ENCODE results near the gene NNMT. TPM values are rescaled to one million over a fixed set of nuclear protein-coding genes. Genes with fewer than 3 reads are reported as not detected.

The NNMT gene
- polyA plus RNA-seq, 1 donor from 2014 or later = not detected

GRCh38 chr11:114284021-114284420, 12.2 kb upstream of the NNMT start:
- no peaks in the 10 kb centered on the region for H3K79me2 ChIP-seq (replicated peaks; ENCODE audit: insufficient read depth, low read length)
- H3K27ac ChIP-seq (ENCODE audit: low read length) = peak overlapping the region; percentile 66
- no peaks in the 10 kb centered on the region for H4K20me1 ChIP-seq (ENCODE audit: insufficient read depth)
- no peaks in the 10 kb centered on the region for H3K27me3 ChIP-seq (ENCODE audit: insufficient read depth, low read depth, low read length)
- no peaks in the 10 kb centered on the region for H3K36me3 ChIP-seq (ENCODE audit: insufficient read depth, low read length)
- H3F3A ChIP-seq (ENCODE audit: insufficient read depth, low read length, poor library complexity, severe bottlenecking) = no peaks in the 10 kb centered on the region
- H3K9me2 ChIP-seq (ENCODE audit: insufficient read depth, low read length) = no peaks in the 10 kb centered on the region
- no peak overlapping the region for H2AFZ ChIP-seq (ENCODE audit: low read depth, low read length)
- no peak overlapping the region for H3K9ac ChIP-seq (ENCODE audit: low read length)
- no peak overlapping the region for H3K4me2 ChIP-seq (ENCODE audit: low read length)
- TF ChIP-seq POLR2AphosphoS5 (IDR thresholded peaks at IDR 0.05) = no peak
- no peak for TF ChIP-seq TAF1 (IDR thresholded peaks at IDR 0.05; ENCODE audit: low read depth)
- TF ChIP-seq SMC3 (conservative IDR thresholded peaks at IDR 0.05; ENCODE audit: poor library complexity) = no peak
- no peak for TF ChIP-seq MXI1 (conservative IDR thresholded peaks at IDR 0.05; ENCODE audit: poor library complexity, severe bottlenecking)
- TF ChIP-seq REST (IDR thresholded peaks at IDR 0.05; ENCODE audit: borderline replicate concordance) = no peak
- no peak for TF ChIP-seq CTCF (IDR thresholded peaks at IDR 0.05; ENCODE audit: poor library complexity, severe bottlenecking)
- no peak for TF ChIP-seq EP300 (conservative IDR thresholded peaks at IDR 0.05; ENCODE audit: poor library complexity, severe bottlenecking)
- no peak for TF ChIP-seq RAD21 (conservative IDR thresholded peaks at IDR 0.05)
- no peak for TF ChIP-seq EZH2 (IDR thresholded peaks at IDR 0.05; ENCODE audit: borderline replicate concordance, insufficient read depth, low read length, poor library complexity, severe bottlenecking)
- no peaks in the 10 kb centered on the region for H3K9me3 ChIP-seq (ENCODE audit: low read length)
- no peak overlapping the region for H3K4me3 ChIP-seq (ENCODE audit: low read length)

- Histone ChIP-seq H3K79me2 (replicated peaks; ENCODE audit: insufficient read depth, low read length) (no peaks in the 10 kb centered on the region), H3K4me3 (ENCODE audit: low read length) (no peak overlapping the region), H3F3A (ENCODE audit: insufficient read depth, low read length, poor library complexity, severe bottlenecking) (no peaks in the 10 kb centered on the region), H2AFZ (ENCODE audit: low read depth, low read length) (no peak overlapping the region), H3K36me3 (ENCODE audit: insufficient read depth, low read length) (no peaks in the 10 kb centered on the region), H3K9ac (ENCODE audit: low read length) (no peak overlapping the region), H3K4me2 (ENCODE audit: low read length) (no peak overlapping the region), H4K20me1 (ENCODE audit: insufficient read depth) (no peaks in the 10 kb centered on the region), H3K27ac (ENCODE audit: low read length) (no peak overlapping the region), H3K27me3 (ENCODE audit: insufficient read depth, low read depth, low read length) (no peaks in the 10 kb centered on the region), H3K9me3 (ENCODE audit: low read length) (no peaks in the 10 kb centered on the region), H3K9me2 (ENCODE audit: insufficient read depth, low read length) (no peaks in the 10 kb centered on the region)
- no peak for TF ChIP-seq CTCF (IDR thresholded peaks at IDR 0.05; ENCODE audit: poor library complexity, severe bottlenecking)
- no peak for TF ChIP-seq POLR2AphosphoS5 (IDR thresholded peaks at IDR 0.05)
- no peak for TF ChIP-seq EP300 (conservative IDR thresholded peaks at IDR 0.05; ENCODE audit: poor library complexity, severe bottlenecking)
- TF ChIP-seq MXI1 (conservative IDR thresholded peaks at IDR 0.05; ENCODE audit: poor library complexity, severe bottlenecking) = no peak
- no peak for TF ChIP-seq RAD21 (conservative IDR thresholded peaks at IDR 0.05)
- TF ChIP-seq EZH2 (IDR thresholded peaks at IDR 0.05; ENCODE audit: borderline replicate concordance, insufficient read depth, low read length, poor library complexity, severe bottlenecking) = no peak
- TF ChIP-seq TAF1 (IDR thresholded peaks at IDR 0.05; ENCODE audit: low read depth) = no peak
- TF ChIP-seq SMC3 (conservative IDR thresholded peaks at IDR 0.05; ENCODE audit: poor library complexity) = no peak
- TF ChIP-seq REST (IDR thresholded peaks at IDR 0.05; ENCODE audit: borderline replicate concordance) = no peak
These were observed 11.3 kb upstream of the NNMT start for GRCh38 chr11:114284914-114285313.
